HG02571 (cell line): ENCODE data around the gene CALD1.

Experiments used
- ATAC-seq: cut with Tn5 transposase; IDR thresholded peaks from one replicate; pipeline ENCODE4 v1.9.1; 2021; ENCODE audit warnings: mild to moderate bottlenecking, moderate library complexity; ENCODE audit not compliant: unreplicated experiment

Gene CALD1

DNA sequence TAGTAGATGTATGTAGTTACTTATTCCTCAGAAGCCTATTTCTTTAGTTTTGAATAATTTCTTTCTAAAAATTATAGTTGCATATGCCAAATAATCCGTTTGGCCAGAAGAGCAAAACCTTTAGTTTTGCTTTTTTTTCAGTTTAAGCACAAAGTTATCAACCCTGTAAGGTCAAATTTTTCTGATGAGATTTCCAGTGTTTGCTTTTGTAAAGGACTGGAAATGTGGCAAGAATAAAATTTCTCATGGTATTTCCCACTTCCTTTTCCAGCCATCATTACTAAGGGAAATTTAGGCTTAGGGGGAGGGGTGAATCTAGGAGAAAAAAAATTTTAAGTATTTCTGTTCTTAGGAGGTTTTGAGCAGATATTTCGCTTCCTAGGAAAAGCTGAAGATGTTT lies 7.6 kb downstream of the CALD1 start:
- ATAC-seq: no peak

DNA sequence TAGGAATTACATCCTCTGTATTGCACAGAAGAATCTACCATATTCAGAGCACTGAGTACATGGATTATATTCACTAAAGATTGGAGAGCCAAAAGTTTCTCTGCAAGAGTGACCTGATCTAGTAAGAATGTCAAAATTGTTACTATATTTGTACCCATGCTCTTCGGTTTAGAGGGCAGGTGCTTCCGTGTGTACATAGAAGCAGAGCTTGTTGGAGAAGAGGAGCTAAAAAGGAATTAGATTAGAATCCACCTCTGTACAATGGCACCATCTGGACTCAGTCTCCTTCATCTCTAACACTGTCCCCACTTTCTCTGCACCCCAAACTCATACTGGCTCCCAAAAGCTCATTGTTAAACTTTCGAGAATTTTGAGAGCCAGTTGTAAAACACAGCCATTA lies 8.3 kb downstream of the CALD1 start:
- ATAC-seq: no peak

- no peak for ATAC-seq
Measured at GRCh38 chr7:134788191-134788590, 8.8 kb downstream of the CALD1 start.

- ATAC-seq: no peak
Measured at GRCh38 chr7:134789967-134790685, 10.7 kb downstream of the CALD1 start.

DNA sequence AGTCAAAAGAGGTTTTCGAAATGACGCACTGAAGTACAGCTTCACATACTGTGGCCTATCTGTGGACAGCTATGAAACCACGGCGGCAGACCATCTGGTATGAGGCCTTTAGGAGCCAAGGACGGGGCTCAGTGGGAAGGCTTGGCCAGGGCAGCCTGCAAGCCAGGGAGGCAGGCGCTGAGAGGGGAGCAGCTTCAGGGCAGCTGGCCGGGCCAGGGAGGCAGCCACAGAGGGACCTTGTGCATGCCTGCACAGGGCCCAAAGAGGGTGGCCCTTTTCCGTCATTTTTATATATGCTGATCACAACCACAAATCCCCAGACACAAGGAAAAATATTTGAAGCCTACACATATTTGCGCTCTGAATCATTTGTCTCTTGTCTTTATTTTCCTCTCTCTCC lies 13.5 kb downstream of the CALD1 start:
- no peak for ATAC-seq

GRCh38 chr7:134795231-134795630 lies 15.8 kb downstream of the CALD1 start:
- ATAC-seq: no peak

- no peak for ATAC-seq
Measured at GRCh38 chr7:134798155-134798554, 18.7 kb downstream of the CALD1 start.

GRCh38 chr7:134799377-134799776 lies 19.9 kb downstream of the CALD1 start:
- no peak for ATAC-seq

DNA sequence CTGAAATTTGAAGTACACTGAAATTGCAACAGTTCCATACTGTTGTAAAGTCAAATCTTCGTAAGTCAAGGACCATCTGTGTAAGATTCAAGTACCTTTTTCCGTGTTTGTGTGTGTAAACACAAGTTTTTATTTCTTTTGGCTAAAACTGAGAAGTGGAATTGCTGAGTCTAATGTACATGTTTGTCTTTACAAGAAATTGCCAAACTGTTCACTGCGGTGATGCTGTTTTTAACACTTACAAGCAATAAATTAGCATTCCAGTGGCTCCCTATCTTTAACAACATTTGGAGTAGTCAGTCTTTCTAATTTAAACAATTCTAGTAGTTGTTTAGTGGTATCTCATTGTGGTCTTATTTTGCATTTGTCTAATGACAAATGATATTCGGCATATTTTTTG lies 23.3 kb downstream of the CALD1 start:
- no peak for ATAC-seq

DNA sequence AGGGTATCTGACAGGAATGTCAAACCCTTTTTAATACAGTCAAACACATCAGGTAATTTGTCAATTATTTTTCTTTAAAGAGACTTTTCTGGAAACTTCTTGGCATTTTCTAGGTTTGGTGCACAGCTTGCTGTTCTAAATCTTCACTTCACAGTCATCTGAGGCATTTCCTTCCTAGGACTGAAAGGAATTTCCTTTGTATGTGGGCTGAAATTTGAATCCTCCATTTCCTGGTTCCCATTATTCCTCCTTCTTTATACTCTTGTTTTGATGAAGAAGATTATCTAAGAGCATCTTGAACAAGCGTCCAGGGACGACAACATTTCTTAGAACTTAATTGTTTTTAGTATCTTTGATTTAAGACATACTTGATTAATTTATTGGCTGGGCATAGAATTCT lies 24.9 kb downstream of the CALD1 start:
- ATAC-seq: no peak

DNA sequence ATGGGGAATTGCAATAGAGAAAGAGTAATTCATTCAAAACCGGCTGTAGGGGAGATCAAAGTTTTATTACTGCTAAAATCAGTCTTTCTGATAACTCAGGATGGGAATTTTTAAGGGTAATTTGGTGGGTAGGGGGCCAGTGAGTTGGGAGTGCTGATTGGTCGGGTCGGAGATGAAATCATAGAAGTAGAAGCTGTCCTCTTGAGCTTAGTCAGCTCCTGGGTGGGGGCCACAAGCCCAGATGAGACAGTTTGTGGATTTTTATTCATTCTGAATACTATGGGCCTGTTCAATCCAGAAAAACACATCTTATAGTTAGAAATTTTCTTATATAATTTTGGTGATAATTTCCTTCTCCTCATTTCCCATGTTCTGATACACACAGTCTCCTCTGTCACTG lies 25.4 kb downstream of the CALD1 start:
- ATAC-seq: no peak

- no peak for ATAC-seq
Measured at GRCh38 chr7:134806197-134806596, 26.8 kb downstream of the CALD1 start.

- no peak for ATAC-seq
Measured at GRCh38 chr7:134809616-134810015, 30.2 kb downstream of the CALD1 start.

DNA sequence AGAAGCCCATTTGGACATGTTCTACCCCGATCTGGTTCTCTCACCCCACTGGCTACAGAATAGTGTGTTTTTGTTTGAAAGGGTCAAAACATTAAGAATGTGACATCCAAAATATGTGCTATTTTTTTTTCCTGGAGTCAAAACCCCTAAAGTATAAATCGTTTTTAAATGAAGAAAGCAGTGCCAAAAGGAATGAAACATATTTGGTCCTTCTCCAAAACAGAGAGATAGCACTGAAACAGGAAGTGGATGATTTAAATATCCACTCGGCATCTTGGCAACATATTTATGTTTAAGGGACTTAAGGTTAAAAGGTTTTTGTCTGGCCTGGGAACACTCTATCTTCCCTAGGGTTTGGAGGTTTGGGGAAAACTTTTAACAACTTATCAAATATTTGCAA lies 32.3 kb downstream of the CALD1 start:
- ATAC-seq: no peak

GRCh38 chr7:134813663-134814396 lies 34.4 kb downstream of the CALD1 start:
- no peak for ATAC-seq

- no peak for ATAC-seq
Measured at GRCh38 chr7:134814730-134815364, 35.4 kb downstream of the CALD1 start.

GRCh38 chr7:134818613-134819345 lies 39.3 kb downstream of the CALD1 start:
- ATAC-seq: no peak

GRCh38 chr7:134819401-134819800 lies 40.0 kb downstream of the CALD1 start:
- ATAC-seq: no peak

GRCh38 chr7:134820295-134820694 lies 40.9 kb downstream of the CALD1 start:
- no peak for ATAC-seq

DNA sequence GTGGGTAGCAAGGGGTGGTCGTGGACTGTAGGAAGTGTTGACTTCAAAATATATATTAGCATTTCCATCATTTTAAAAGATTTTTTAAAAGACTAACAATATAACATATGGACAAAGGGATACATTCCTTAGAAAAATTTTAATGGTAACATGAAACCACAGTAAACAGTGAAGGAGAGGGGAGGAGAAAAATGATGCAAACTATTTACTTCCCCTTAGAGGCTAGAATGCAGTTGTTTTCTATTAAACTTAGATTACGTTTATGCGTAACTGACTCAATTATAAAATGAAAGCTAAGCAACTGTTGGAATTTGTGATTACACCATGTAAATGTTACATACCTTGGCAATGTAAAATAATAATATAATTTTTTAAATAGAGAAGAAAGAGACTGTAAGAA lies 41.3 kb downstream of the CALD1 start:
- ATAC-seq: no peak

- ATAC-seq: no peak
Measured at GRCh38 chr7:134823400-134823799, 44.0 kb downstream of the CALD1 start.
